T-helper 1 cell (primary cell): ENCODE measurements around the gene NRIP1.
A peak's percentile ranks its signal among the peaks of the same experiment; 100 is the strongest.

Source experiments
- DNase-seq, 5 donors: peaks; one replicate each; pipeline ENCODE4 v3.0.0-alpha.2; 2012 to 2020

Gene NRIP1

GRCh38 chr21:15005391-15005790 lies 59.4 kb downstream of the NRIP1 start:
- peak in 2 of 5 donors; percentile 2 to 27 for DNase-seq

- no peak for DNase-seq
Measured at GRCh38 chr21:15004721-15005370, 60.0 kb downstream of the NRIP1 start.

- no peak for DNase-seq
Measured at GRCh38 chr21:15003463-15004135, 61.2 kb downstream of the NRIP1 start.

GRCh38 chr21:15001857-15002606 lies 62.8 kb downstream of the NRIP1 start:
- peak in 1 of 5 donors; percentile 12 for DNase-seq

- no peak for DNase-seq
Measured at GRCh38 chr21:15001113-15001512, 63.7 kb downstream of the NRIP1 start.

- no peak for DNase-seq
Measured at GRCh38 chr21:15000081-15000480, 64.7 kb downstream of the NRIP1 start.

- no peak for DNase-seq
Measured at GRCh38 chr21:14998784-14999183, 66.0 kb downstream of the NRIP1 start.

- DNase-seq, result no peak
Measured at GRCh38 chr21:14998336-14998735, 66.5 kb downstream of the NRIP1 start.

- DNase-seq, result no peak
Measured at GRCh38 chr21:14995695-14996490, 68.9 kb downstream of the NRIP1 start.

GRCh38 chr21:14995226-14995625 lies 69.6 kb downstream of the NRIP1 start:
- no peak for DNase-seq

GRCh38 chr21:14993115-14993514 lies 71.7 kb downstream of the NRIP1 start:
- DNase-seq, result no peak

- DNase-seq, result no peak
Measured at GRCh38 chr21:14991957-14992356, 72.8 kb downstream of the NRIP1 start.

- no peak for DNase-seq
Measured at GRCh38 chr21:14989359-14989758, 75.4 kb downstream of the NRIP1 start.

GRCh38 chr21:14988760-14989159 lies 76.0 kb downstream of the NRIP1 start:
- DNase-seq, result no peak

- no peak for DNase-seq
Measured at GRCh38 chr21:14987370-14988170, 77.2 kb downstream of the NRIP1 start.

GRCh38 chr21:14985306-14985705 lies 79.5 kb downstream of the NRIP1 start:
- no peak for DNase-seq

GRCh38 chr21:14982336-14982735 lies 82.5 kb downstream of the NRIP1 start:
- no peak for DNase-seq

GRCh38 chr21:14981246-14981645 lies 83.6 kb downstream of the NRIP1 start:
- DNase-seq, result no peak

- DNase-seq, result no peak
Measured at GRCh38 chr21:14979264-14979663, 85.5 kb downstream of the NRIP1 start.

- no peak for DNase-seq
Measured at GRCh38 chr21:14977814-14978213, 87.0 kb downstream of the NRIP1 start.

GRCh38 chr21:14975136-14975919 lies 89.5 kb downstream of the NRIP1 start:
- no peak for DNase-seq
